Liver (tissue), 3 donors: ENCODE results near the gene AP3S1.

Experiments
- ATF3 ChIP-seq: IDR thresholded peaks from 2 replicates; pipeline ENCODE4 v1.6.1; 2016; ENCODE audit warnings: antibody characterized with exemption
- CTCF ChIP-seq: fragments of 150-350 bp; IDR thresholded peaks from 2 replicates; pipeline ENCODE4 v1.5.1; 2017; ENCODE audit warnings: improper control_type of control experiment, low read depth, low read length; ENCODE audit not compliant: missing input control
- EGR1 ChIP-seq, 2 donors: IDR thresholded peaks; 2 replicates each; pipeline ENCODE4 v1.6.1; 2016 to 2018; ENCODE audit warnings: antibody characterized with exemption in 2 of 2, low read depth in 2 of 2
- FOXA1 ChIP-seq: IDR thresholded peaks from 2 replicates; pipeline ENCODE4 v1.6.1; 2016; ENCODE audit warnings: antibody characterized with exemption
- GABPA ChIP-seq, 2 donors: IDR thresholded peaks in 1 of 2; conservative IDR thresholded peaks in 1 of 2; 2 replicates each; pipeline ENCODE4 v1.6.1; 2016; ENCODE audit warnings: antibody characterized with exemption in 2 of 2, mild to moderate bottlenecking in 1 of 2, moderate library complexity in 1 of 2
- JUND ChIP-seq, 2 donors: IDR thresholded peaks; 2 replicates each; pipeline ENCODE4 v1.6.1; 2016; ENCODE audit warnings: antibody characterized with exemption in 2 of 2
- RAD21 ChIP-seq, 2 donors: IDR thresholded peaks; 2 replicates each; pipeline ENCODE4 v1.6.1; 2016; ENCODE audit warnings: antibody characterized with exemption in 2 of 2, mild to moderate bottlenecking in 2 of 2
- REST ChIP-seq: IDR thresholded peaks from 2 replicates; pipeline ENCODE4 v1.6.1; 2016; ENCODE audit warnings: antibody characterized with exemption, mild to moderate bottlenecking
- RXRA ChIP-seq, 2 donors: IDR thresholded peaks; 2 replicates each; pipeline ENCODE4 v1.6.1; 2017 to 2018; ENCODE audit warnings: antibody characterized with exemption in 2 of 2, mild to moderate bottlenecking in 1 of 2
- SP1 ChIP-seq: IDR thresholded peaks from 2 replicates; pipeline ENCODE4 v1.6.1; 2018; ENCODE audit warnings: antibody characterized with exemption, mild to moderate bottlenecking
- TAF1 ChIP-seq: conservative IDR thresholded peaks from 2 replicates; pipeline ENCODE4 v1.6.1; 2016; ENCODE audit warnings: antibody characterized with exemption, mild to moderate bottlenecking
- donor health status: healthy.
- donor health status: healthy.

- TF ChIP-seq CTCF (no peak), FOXA1 (no peak), RAD21 (IDR thresholded peaks at IDR 0.05) (peak in 1 of 2 donors; percentile 28), GABPA (IDR thresholded peaks at IDR 0.05 in 1 of 2, conservative IDR thresholded peaks at IDR 0.05 in 1 of 2) (no peak), ATF3 (no peak), JUND (IDR thresholded peaks at IDR 0.05) (no peak), TAF1 (no peak), EGR1 (IDR thresholded peaks at IDR 0.05; ENCODE audit: low read depth in 2 of 2) (no peak), SP1 (peak; percentile 46), RXRA (IDR thresholded peaks at IDR 0.05) (peak in 1 of 2 donors; percentile 39), REST (no peak)
Observed at GRCh38 chr5:115829913-115830312, 11.8 kb upstream of the AP3S1 start.
